Neuronal stem cell (in vitro differentiated cells): Measurements from ENCODE around the gene FAM180A.

Experiments
- DNase-seq: peaks from one replicate; pipeline ENCODE4 v3.0.0-alpha.2; 2013; ENCODE audit warnings: low spot score
- H2AFZ ChIP-seq: one replicate; pipeline ENCODE4 v1.6.1; 2013; ENCODE audit warnings: mild to moderate bottlenecking, low read length, inconsistent platforms
- H2AK5ac ChIP-seq: 2 replicates; pipeline ENCODE4 v1.6.1; 2013; ENCODE audit warnings: low read depth, mild to moderate bottlenecking, inconsistent platforms, low read length, moderate library complexity, mixed read lengths
- H2BK120ac ChIP-seq: 2 replicates; pipeline ENCODE4 v1.6.1; 2013; ENCODE audit warnings: low read depth, mild to moderate bottlenecking, inconsistent platforms, low read length, moderate library complexity, mixed read lengths
- H2BK12ac ChIP-seq: one replicate; pipeline ENCODE4 v1.6.1; 2013; ENCODE audit warnings: low read length, inconsistent platforms
- H2BK15ac ChIP-seq: 2 replicates; pipeline ENCODE4 v1.6.1; 2013; ENCODE audit warnings: mild to moderate bottlenecking, low read length, inconsistent platforms, mixed read lengths
- H2BK5ac ChIP-seq: one replicate; pipeline ENCODE4 v1.6.1; 2013; ENCODE audit warnings: inconsistent platforms, mild to moderate bottlenecking, low read length, moderate library complexity
- H3K14ac ChIP-seq: one replicate; pipeline ENCODE4 v1.6.1; 2013; ENCODE audit warnings: low read length, inconsistent platforms
- H3K18ac ChIP-seq: 2 replicates; pipeline ENCODE4 v1.6.1; 2013; ENCODE audit warnings: low read length, inconsistent platforms
- H3K23ac ChIP-seq: 2 replicates; pipeline ENCODE4 v1.6.1; 2013; ENCODE audit warnings: low read depth, mild to moderate bottlenecking, mixed read lengths, low read length, inconsistent platforms; ENCODE audit not compliant: poor library complexity
- H3K27ac ChIP-seq: replicated peaks from 3 replicates; pipeline ENCODE4 v1.5.1; 2013; ENCODE audit warnings: low read length, inconsistent platforms
- H3K27me3 ChIP-seq, 3 experiments: 2 replicates each; pipeline ENCODE4 v1.6.1; 2013; ENCODE audit warnings: low read length in 3 of 3, mild to moderate bottlenecking in 2 of 3, inconsistent platforms in 1 of 3, low read depth in 1 of 3, mixed read lengths in 1 of 3, moderate library complexity in 1 of 3; ENCODE audit not compliant: control insufficient read depth in 3 of 3, insufficient read depth in 3 of 3
- H3K36me3 ChIP-seq, 2 donors: replicated peaks in 1 of 2; 2 replicates each; pipeline ENCODE4 v1.6.1; 2013; ENCODE audit warnings: low read length in 2 of 2; ENCODE audit not compliant: control insufficient read depth in 2 of 2, insufficient read depth in 2 of 2
- H3K4ac ChIP-seq: 2 replicates; pipeline ENCODE4 v1.6.1; 2013; ENCODE audit warnings: inconsistent platforms, mild to moderate bottlenecking, low read length, moderate library complexity
- H3K4me1 ChIP-seq, 2 donors: 1 replicate in 1 of 2; 2 replicates in 1 of 2; pipeline ENCODE4 v1.6.1; 2013; ENCODE audit warnings: low read length in 2 of 2, low read depth in 1 of 2; ENCODE audit not compliant: control insufficient read depth in 2 of 2, insufficient read depth in 1 of 2
- H3K4me2 ChIP-seq: one replicate; pipeline ENCODE4 v1.6.1; 2013; ENCODE audit warnings: mild to moderate bottlenecking, low read length, inconsistent platforms; ENCODE audit not compliant: insufficient read depth, poor library complexity, severe bottlenecking
- H3K4me3 ChIP-seq, 2 donors: 2 replicates each; pipeline ENCODE4 v1.5.1; 2013; ENCODE audit warnings: low read length in 2 of 2, mild to moderate bottlenecking in 2 of 2, inconsistent platforms in 1 of 2, moderate library complexity in 1 of 2
- H3K79me1 ChIP-seq: one replicate; pipeline ENCODE4 v1.6.1; 2013; ENCODE audit warnings: low read depth, mild to moderate bottlenecking, inconsistent platforms, low read length, moderate library complexity
- H3K9ac ChIP-seq: one replicate; pipeline ENCODE4 v1.6.1; 2013; ENCODE audit warnings: mild to moderate bottlenecking, low read depth, low read length, inconsistent platforms; ENCODE audit not compliant: poor library complexity
- H3K9me3 ChIP-seq, 2 donors: replicated peaks in 1 of 2; 2 replicates each; pipeline versions ENCODE3 to v1.6.1; 2013; ENCODE audit warnings: low read length in 2 of 2, mild to moderate bottlenecking in 2 of 2, inconsistent platforms in 1 of 2, low read depth in 1 of 2, mixed read lengths in 1 of 2, moderate library complexity in 1 of 2; ENCODE audit not compliant: control insufficient read depth in 2 of 2, insufficient read depth in 1 of 2
- H4K8ac ChIP-seq: one replicate; pipeline ENCODE4 v1.6.1; 2013; ENCODE audit warnings: low read depth, mild to moderate bottlenecking, inconsistent platforms, low read length, moderate library complexity
- H4K91ac ChIP-seq: one replicate; pipeline ENCODE4 v1.6.1; 2013; ENCODE audit warnings: low read length, low read depth, mild to moderate bottlenecking, inconsistent platforms; ENCODE audit not compliant: poor library complexity
- WGBS, 2 donors: extraction: QIAGEN DNeasy Blood & Tissue Kit; methylation state at CpG; one replicate each; pipeline ENCODE4 v1.1.7; 2013; ENCODE audit warnings: missing lambda C conversion rate in 2 of 2, mixed read lengths in 1 of 2; ENCODE audit not compliant: insufficient read length in 2 of 2, insufficient replicate concordance in 1 of 2; ENCODE audit errors: extremely low coverage in 2 of 2; 5-methylcytosine and 5-hydroxymethylcytosine counted together

The FAM180A gene

DNA sequence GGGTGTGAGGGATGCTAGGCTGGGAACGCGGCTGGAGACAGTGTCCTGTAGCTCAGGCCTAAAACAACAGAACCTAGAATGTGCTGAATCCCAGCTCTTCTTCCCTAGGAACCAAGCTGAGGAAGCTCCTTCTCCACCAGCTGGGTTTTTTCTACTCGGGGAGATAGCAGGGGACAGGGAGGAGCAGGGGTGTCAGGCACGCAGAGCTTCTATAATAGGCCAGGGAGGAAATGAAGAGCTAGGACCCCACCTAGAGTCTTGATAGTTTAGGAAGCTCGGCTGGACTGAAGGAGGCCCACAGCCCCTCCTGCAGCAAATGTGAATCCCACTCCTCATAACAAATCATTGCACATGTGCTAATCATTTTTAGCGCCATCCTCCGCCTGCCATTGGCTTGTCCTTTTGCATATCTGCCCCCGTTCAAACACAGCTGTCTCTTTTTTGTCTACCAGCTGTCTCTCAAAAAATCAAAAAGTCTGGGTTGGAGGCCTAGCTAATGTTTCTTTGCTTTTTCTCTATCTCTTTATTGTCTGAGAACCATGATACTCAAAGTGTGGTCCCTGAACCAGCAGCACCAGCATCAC is 24.1 kb upstream of the FAM180A start:
- Histone ChIP-seq H3K27ac (no peak overlapping the region), H2BK15ac (no peak overlapping the region), H2BK5ac (no peak overlapping the region), H3K36me3 (no peaks in the 10 kb centered on the region), H3K4me1 (peaks cover 2 to 8% of the 10 kb centered on the region in 2 donors), H2AFZ (no peak overlapping the region), H2AK5ac (no peak overlapping the region), H2BK12ac (no peak overlapping the region), H3K79me1 (no peaks in the 10 kb centered on the region), H3K18ac (no peak overlapping the region), H4K91ac (no peak overlapping the region), H3K14ac (no peak overlapping the region), H3K4me3 (no peak overlapping the region), H2BK120ac (no peak overlapping the region), H3K23ac (no peak overlapping the region), H3K4ac (no peak overlapping the region), H3K4me2 (no peak overlapping the region), H4K8ac (no peak overlapping the region), H3K27me3 (no peaks in the 10 kb centered on the region), H3K9me3 (no peaks in the 10 kb centered on the region), H3K9ac (no peak overlapping the region)
- DNase-seq, result no peak
- no CpG with 5 or more reads among the region's 8 CpGs for WGBS, 2 donors

DNA sequence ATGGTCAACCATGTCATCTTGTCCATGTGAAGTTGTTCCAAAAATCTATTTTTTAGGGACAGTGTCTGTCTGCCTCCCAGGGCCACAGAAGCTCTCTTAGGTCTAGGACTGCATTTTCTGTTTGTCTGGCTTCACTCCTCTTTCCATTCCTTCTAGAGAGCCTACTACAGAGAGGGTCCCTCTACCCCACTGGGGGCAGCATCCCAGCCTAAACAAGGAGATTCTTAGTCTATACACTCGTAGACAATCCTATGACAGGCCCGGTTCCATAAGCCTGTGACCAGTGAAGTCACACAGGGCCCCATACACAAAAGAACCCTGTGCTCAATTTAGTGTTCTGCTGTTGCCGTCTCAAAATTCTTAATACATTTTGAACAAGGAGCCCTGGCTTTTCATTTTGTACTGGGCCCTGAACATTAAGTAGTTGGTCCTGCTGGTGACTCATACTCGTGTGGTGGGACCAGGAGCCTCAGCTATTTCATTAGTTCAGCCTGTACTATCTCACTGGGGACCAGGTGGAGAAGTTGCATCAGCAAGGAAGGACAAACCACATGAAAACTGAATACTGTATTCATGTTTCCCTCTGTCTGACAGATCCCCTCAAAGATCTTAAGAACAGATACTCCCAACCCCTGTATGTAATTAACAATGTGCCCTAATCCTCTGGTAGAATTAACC is 23.5 kb upstream of the FAM180A start:
- H4K8ac ChIP-seq, result no peak overlapping the region
- H3K4me2 ChIP-seq, result no peak overlapping the region
- no peak overlapping the region for H2BK12ac ChIP-seq
- no peak overlapping the region for H3K14ac ChIP-seq
- no peak overlapping the region for H3K27ac ChIP-seq
- H4K91ac ChIP-seq, result no peak overlapping the region
- H3K36me3 ChIP-seq, result no peaks in the 10 kb centered on the region
- WGBS, 2 donors, result no CpG with 5 or more reads among the region's 4 CpGs
- no peak overlapping the region for H2BK5ac ChIP-seq
- no peak overlapping the region for H2AFZ ChIP-seq
- no peak overlapping the region for H3K9ac ChIP-seq
- H2BK120ac ChIP-seq, result no peak overlapping the region
- no peaks in the 10 kb centered on the region for H3K9me3 ChIP-seq
- no peak overlapping the region for H3K4me3 ChIP-seq
- no peak for DNase-seq
- no peak overlapping the region for H3K4ac ChIP-seq
- no peak overlapping the region for H3K18ac ChIP-seq
- no peak overlapping the region for H3K23ac ChIP-seq
- no peaks in the 10 kb centered on the region for H3K79me1 ChIP-seq
- H3K27me3 ChIP-seq, result no peaks in the 10 kb centered on the region
- H2BK15ac ChIP-seq, result no peak overlapping the region
- no peak overlapping the region for H2AK5ac ChIP-seq
- H3K4me1 ChIP-seq, result peaks cover 2 to 8% of the 10 kb centered on the region in 2 donors

DNA sequence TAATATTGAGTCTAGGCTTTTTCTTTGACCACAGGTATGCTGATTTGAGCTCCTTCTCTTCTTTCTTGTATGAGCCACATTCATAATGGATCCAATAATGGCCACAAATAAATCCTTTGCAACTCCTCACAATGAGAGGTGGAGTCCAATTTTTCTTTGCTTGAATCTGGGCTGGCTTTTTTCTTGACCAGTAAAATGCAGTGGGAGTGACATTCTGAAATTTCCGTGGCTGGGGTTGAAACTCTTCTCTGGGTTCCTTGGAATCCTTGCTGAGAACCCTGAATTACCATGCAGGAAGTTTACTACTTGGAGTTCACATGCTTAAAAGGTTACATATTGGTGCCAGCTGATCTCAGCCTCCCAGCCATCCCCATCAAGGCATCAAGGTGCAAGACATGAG is 22.4 kb upstream of the FAM180A start:
- H3K36me3 ChIP-seq, result no peaks in the 10 kb centered on the region
- H2BK12ac ChIP-seq, result no peak overlapping the region
- H3K27ac ChIP-seq, result no peak overlapping the region
- H3K4ac ChIP-seq, result no peak overlapping the region
- no peaks in the 10 kb centered on the region for H3K79me1 ChIP-seq
- H2BK120ac ChIP-seq, result no peak overlapping the region
- DNase-seq, result no peak
- peaks cover 2 to 8% of the 10 kb centered on the region in 2 donors for H3K4me1 ChIP-seq
- H3K4me3 ChIP-seq, result no peak overlapping the region
- H3K18ac ChIP-seq, result no peak overlapping the region
- H2BK15ac ChIP-seq, result no peak overlapping the region
- no peak overlapping the region for H3K14ac ChIP-seq
- no CpG with 5 or more reads among the region's 1 CpG for WGBS, 2 donors
- no peak overlapping the region for H3K23ac ChIP-seq
- no peak overlapping the region for H4K91ac ChIP-seq
- no peak overlapping the region for H2AK5ac ChIP-seq
- H3K9ac ChIP-seq, result no peak overlapping the region
- no peaks in the 10 kb centered on the region for H3K9me3 ChIP-seq
- H3K27me3 ChIP-seq, result peaks cover 0 to 2% (median 0%) of the 10 kb centered on the region in 3 experiments
- no peak overlapping the region for H4K8ac ChIP-seq
- H2AFZ ChIP-seq, result no peak overlapping the region
- no peak overlapping the region for H3K4me2 ChIP-seq
- no peak overlapping the region for H2BK5ac ChIP-seq

DNA sequence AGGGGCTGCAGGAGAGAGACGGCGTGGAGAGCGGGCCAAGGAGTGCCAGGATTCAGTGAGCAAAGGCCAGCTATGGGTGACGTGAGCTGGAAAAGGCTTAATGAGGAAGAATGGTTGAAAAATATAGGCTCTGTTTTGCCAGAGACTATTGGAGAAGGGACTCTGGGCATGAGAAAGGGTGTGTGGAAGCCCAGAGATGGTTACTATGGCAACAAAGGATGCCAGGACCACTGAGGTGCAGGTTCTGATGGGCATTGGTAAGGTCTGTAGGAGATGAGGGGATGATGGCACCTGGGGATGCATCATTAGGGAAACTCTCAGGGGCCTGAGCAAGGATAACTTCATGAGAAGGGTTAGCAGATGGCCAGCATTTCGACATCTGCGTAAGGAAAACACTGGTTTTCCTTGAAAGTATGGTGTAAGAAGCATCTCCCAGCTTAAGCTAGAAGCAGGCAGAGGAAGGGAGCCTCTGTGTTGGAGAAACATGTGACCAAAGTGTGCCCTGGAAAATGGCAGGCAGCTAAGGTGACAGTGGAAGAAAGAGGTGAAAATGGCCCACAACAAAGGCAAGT is 21.6 kb upstream of the FAM180A start:
- Histone ChIP-seq H2BK12ac (no peak overlapping the region), H2AK5ac (no peak overlapping the region), H3K27ac (no peak overlapping the region), H2AFZ (no peak overlapping the region), H4K8ac (no peak overlapping the region), H3K79me1 (no peaks in the 10 kb centered on the region), H3K18ac (no peak overlapping the region), H3K4me2 (no peak overlapping the region), H3K9ac (no peak overlapping the region), H3K9me3 (no peaks in the 10 kb centered on the region), H3K36me3 (no peaks in the 10 kb centered on the region), H3K4me1 (peaks cover 2 to 8% of the 10 kb centered on the region in 2 donors), H3K14ac (no peak overlapping the region), H2BK15ac (no peak overlapping the region), H3K4me3 (no peak overlapping the region), H2BK120ac (no peak overlapping the region), H4K91ac (no peak overlapping the region), H3K4ac (no peak overlapping the region), H3K27me3 (peaks cover 0 to 2% (median 0%) of the 10 kb centered on the region in 3 experiments), H3K23ac (no peak overlapping the region), H2BK5ac (no peak overlapping the region)
- no CpG with 5 or more reads among the region's 6 CpGs for WGBS, 2 donors
- no peak for DNase-seq
